GM12864 (cell line): ENCODE data around the gene HOXB9.

Experiments used
- DNase-seq: peaks from one replicate; pipeline ENCODE4 v3.0.0-alpha.2; 2011; ENCODE audit warnings: low read depth
- H3K4me3 ChIP-seq: 2 replicates; pipeline ENCODE4 v1.5.1; 2011; ENCODE audit warnings: mild to moderate bottlenecking, low read depth, low read length, control low read depth
- CTCF ChIP-seq: IDR thresholded peaks from 2 replicates; pipeline ENCODE4 v1.5.1; 2011; ENCODE audit warnings: low read depth, mild to moderate bottlenecking, moderate library complexity, low read length, control low read depth, inconsistent platforms; ENCODE audit errors: missing control alignments

Gene HOXB9

GRCh38 chr17:48627623-48628521 lies 1.7 kb upstream of the HOXB9 start:
- TF ChIP-seq CTCF = no peak
- DNase-seq = no peak
- no peak overlapping the region for H3K4me3 ChIP-seq

- no peak for TF ChIP-seq CTCF
- no peak overlapping the region for H3K4me3 ChIP-seq
- DNase-seq = no peak
Measured at GRCh38 chr17:48627118-48627597, 1.0 kb upstream of the HOXB9 start.

DNA sequence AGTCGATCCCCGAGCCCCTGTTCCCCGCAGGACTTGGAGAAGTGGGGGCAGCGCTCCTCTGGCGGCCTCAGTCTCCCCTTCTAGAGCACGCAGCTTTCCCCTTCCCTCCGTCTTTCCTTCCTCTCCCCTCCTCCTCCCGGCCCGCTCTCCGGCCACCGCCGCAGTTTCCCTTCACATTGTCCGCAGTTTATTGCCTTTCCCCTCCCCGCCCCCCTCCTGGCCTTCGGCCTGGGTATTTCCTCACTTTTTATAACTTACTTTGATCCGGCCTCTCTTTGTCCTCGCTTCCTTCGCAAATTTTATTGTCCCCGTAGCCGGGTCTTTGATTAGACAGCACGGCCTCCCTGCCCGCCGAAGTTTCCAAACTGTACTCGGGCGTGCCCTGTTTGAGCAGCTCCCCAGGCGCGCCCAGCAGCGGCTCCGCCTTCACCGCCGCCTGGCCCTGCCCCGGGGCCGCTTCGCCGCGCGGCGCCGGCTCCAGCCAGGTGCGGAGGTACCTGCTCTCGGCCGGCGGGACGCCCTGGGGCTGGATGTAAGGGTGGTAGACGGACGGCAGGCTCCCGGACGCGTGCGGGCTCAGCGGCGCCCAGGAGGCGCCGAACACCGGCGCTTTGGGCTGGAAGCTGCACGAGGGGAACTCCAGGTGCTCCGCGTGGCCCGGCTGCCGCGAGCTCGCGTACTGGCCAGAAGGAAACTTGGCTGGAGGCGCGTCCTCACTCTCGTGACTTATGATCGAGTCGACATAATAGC lies 488 bp downstream of the HOXB9 start:
- no peak for DNase-seq
- H3K4me3 ChIP-seq = peak overlapping the region; percentile 47
- TF ChIP-seq CTCF = no peak

DNA sequence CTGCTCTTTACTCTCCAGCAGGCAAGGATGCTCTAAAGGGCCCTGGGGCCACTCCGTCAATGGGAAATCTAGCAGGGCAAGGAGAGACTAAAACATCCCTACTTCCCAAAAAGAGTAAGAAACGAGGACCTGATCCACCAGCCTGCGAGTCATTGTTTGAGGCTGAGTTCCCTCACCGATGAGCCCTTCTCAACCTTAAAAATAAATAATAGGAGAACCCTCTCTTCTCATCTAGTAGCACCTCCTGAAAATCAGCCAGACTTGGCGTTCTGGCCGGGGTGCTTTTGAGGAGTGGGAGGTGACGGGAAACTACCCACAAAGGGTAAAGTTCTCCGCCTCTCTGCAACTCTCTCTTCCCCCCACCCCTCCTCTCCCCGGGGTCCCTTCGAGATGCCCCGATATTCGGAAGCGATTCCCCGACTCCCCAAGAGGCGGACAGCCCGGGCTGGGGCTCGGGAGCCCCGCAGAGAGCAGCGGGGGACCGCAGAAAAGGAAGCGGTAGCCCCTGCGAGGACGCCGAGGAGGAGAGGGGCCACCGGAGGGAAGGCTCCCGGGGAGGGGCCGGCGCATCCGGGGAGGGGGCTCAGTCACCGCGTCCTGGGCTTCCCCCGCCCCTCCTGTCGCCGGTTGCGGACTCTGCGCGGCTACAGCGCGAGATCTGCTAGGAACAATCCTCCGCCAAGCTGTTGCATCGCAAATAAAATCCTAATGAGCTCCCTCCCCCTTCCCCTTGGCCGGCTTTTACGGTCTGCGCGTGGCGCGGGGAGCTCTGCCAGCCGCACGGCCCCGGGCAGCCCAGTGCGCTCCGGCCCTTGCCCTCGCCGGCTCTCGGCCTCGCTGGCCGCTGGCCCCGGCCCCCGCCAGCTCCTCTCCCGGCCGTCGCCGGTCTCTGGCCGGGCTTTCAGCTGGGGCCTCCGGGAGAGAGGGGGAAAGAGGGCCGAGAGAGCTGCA lies 1.3 kb downstream of the HOXB9 start:
- peak overlapping the region; percentile 47 for H3K4me3 ChIP-seq
- DNase-seq = no peak
- no peak for TF ChIP-seq CTCF

DNA sequence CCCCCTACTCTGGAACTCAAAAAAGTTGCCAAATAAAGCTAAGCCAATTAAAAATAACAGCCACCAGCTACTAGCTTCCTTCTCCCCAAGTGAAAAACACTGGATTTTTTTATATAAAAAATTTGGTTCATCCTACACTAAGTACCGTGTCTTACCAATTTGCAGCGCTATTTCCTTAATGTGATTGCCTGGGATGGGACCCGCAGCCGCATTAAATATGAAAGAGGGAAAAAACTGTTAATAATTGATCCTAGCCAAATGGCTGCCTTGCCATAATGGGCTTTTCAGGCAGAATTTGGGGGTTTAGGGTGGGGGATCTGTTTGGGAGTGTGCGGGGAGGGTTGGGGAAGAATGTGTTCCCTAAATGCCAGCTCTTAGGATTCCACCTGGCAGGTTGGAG lies 2.0 kb downstream of the HOXB9 start:
- no peak for DNase-seq
- no peak overlapping the region for H3K4me3 ChIP-seq
- TF ChIP-seq CTCF = no peak

GRCh38 chr17:48623583-48623982 lies 2.6 kb downstream of the HOXB9 start:
- no peak overlapping the region for H3K4me3 ChIP-seq
- DNase-seq = no peak
- no peak for TF ChIP-seq CTCF
